Suppressor macrophage treated with lipopolysaccharide for 4 hours (primary cell): Measurements from ENCODE around the gene LYSMD4.

Experiments
- DNase-seq: peaks from one replicate; pipeline ENCODE4 v3.0.0-alpha.2; 2020

The LYSMD4 gene

GRCh38 chr15:99731336-99732123 is 1.7 kb downstream of the LYSMD4 start:
- no peak for DNase-seq

- no peak for DNase-seq
Measured at GRCh38 chr15:99729920-99730319, 3.3 kb downstream of the LYSMD4 start.

GRCh38 chr15:99729327-99729726 is 3.9 kb downstream of the LYSMD4 start:
- no peak for DNase-seq

- no peak for DNase-seq
Measured at GRCh38 chr15:99728916-99729315, 4.3 kb downstream of the LYSMD4 start.

GRCh38 chr15:99727733-99728132 is 5.5 kb downstream of the LYSMD4 start:
- no peak for DNase-seq

- no peak for DNase-seq
Measured at GRCh38 chr15:99727330-99727729, 5.9 kb downstream of the LYSMD4 start.

GRCh38 chr15:99726333-99726732 is 6.9 kb downstream of the LYSMD4 start:
- DNase-seq, result no peak

- no peak for DNase-seq
Measured at GRCh38 chr15:99722406-99722805, 10.8 kb downstream of the LYSMD4 start.

- DNase-seq, result no peak
Measured at GRCh38 chr15:99721896-99722295, 11.3 kb downstream of the LYSMD4 start.

GRCh38 chr15:99721104-99721778 is 12.0 kb downstream of the LYSMD4 start:
- DNase-seq, result no peak

GRCh38 chr15:99720533-99720932 is 12.7 kb downstream of the LYSMD4 start:
- DNase-seq, result no peak

- peak; percentile 26 for DNase-seq
Measured at GRCh38 chr15:99719096-99719541, 14.1 kb downstream of the LYSMD4 start.

- no peak for DNase-seq
Measured at GRCh38 chr15:99718421-99718820, 14.8 kb downstream of the LYSMD4 start.

GRCh38 chr15:99717161-99718009 is 15.9 kb downstream of the LYSMD4 start:
- no peak for DNase-seq

GRCh38 chr15:99716540-99717095 is 16.6 kb downstream of the LYSMD4 start:
- DNase-seq, result no peak

- no peak for DNase-seq
Measured at GRCh38 chr15:99712415-99712814, 20.8 kb downstream of the LYSMD4 start.

GRCh38 chr15:99711625-99712024 is 21.6 kb downstream of the LYSMD4 start:
- no peak for DNase-seq

GRCh38 chr15:99709243-99709986 is 23.8 kb downstream of the LYSMD4 start:
- DNase-seq, result no peak

- DNase-seq, result peak; percentile 36
Measured at GRCh38 chr15:99708563-99708962, 24.7 kb downstream of the LYSMD4 start.

- DNase-seq, result no peak
Measured at GRCh38 chr15:99707473-99708270, 25.6 kb downstream of the LYSMD4 start.

GRCh38 chr15:99706557-99707303 is 26.5 kb downstream of the LYSMD4 start:
- DNase-seq, result no peak
